HG02885 (cell line): Measurements from ENCODE around the gene RAD9A.

ENCODE experiments used
- ATAC-seq: cut with Tn5 transposase; IDR thresholded peaks from one replicate; pipeline ENCODE4 v1.9.1; 2021; ENCODE audit warnings: mild to moderate bottlenecking; ENCODE audit not compliant: unreplicated experiment, poor library complexity

The RAD9A gene

DNA sequence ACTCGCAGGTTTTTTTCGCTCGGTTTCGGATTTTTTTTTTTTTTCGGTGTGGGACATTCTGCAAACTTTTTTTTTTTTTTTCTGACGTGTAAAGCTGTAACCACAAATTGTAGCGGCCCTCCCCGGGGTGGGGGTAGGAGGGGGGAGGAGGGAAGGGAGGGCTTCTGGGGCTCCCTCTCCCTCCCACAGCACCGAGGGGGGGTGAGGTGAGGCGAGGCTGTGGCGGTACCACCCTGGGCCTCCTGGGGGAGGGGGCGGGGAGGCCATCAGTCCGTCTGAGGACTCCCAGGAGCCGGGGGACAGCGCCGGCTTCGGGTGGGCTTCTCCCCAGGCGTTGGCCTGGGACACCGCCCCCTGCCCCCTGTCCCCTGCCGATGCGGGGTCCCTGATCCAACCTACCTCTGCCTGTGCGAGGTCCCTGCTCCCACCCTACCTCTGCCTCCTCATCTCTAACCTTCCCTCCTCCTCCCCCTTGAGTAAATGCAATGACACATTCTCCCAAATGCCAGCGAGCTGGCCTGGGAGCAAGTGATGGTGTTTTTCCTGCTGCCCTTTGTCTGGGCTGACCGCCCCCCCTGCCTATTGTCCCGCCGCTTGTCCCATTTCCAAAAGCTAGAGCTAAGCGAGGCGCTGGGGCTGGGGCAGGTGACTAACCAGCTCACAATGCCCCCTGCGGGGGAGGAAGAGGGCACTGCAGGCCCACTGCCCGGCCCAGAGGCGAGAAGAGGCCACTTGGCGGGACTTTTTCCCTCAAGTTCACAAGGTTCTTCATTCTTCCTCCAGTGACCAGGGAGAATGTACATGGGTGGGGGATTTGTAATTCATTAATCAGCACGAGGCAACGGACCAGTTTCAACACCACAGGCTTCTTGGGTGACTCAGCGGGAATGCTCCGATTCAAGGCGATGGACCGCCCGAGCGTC, 17.9 kb upstream of the RAD9A start:
- ATAC-seq = peak; percentile 26

DNA sequence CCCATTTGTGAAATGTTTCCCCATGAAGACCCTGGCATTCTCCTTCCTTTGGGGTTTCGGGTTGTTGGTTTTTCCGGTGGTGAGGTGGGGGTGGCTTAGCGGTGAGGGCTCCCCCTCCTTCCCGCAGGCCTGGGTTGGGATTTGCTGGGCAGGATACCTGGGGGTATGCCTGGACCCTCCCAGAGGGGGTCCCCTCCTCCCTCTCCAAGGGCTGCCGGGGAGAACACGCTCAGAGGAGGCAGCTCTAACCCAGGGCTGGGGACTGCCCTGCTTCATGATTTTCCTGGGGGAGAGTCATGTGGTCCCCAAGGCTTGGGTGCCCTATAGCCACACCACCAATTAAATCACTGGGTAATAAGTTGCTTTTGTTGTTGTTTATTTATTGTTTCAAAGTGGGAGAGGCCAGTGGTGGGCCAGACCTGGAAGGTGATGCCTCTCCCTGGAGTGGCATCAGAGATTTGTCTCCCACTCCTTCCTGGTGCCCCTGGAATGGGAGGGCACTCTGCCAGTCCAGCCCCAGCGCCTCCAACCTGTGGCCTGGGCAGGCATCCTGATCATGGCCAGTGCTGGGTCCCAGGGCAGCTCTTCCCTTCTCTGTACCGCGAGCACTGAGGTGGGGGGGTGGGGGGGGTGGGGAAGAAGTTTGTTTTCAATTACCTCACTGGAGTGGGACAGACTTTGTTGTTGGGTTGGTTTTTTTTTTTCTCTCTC, 17.1 kb upstream of the RAD9A start:
- ATAC-seq = no peak

DNA sequence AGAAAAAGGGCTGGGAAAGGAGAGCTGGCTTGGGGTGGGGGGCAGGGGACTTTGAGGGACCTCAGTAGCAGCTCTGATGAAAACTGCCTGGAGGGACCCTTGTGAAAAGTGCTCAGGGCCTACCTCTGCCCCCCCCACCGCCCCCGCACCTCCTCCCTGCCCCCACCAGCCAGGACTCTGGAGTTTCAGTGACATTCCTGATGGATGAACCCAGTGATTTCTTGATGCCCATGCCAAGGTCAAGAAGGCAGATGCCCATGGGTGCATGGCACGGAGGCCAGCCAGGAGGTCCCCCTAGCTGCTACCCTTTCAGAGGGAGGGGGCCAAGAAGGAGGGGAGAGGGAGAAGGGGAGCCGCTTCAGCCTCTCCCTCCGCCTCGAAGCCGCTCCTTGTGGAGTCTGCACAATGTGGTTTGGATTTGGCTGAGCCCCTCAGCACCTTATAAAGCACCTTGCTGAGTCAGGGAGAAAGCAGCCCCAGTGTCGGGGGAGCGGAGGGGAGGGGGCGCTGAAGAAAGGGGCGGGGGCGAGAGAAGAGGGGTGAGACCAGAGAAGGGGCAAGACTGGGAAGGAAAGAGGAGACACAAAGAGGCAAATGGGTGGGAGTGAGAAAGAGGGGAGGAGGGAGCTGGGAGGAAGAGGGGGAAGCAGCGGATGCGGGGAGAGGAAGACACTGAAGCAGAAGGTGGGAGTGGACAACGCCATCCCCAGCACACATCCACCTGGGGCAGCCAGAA, 16.3 kb upstream of the RAD9A start:
- ATAC-seq = no peak

DNA sequence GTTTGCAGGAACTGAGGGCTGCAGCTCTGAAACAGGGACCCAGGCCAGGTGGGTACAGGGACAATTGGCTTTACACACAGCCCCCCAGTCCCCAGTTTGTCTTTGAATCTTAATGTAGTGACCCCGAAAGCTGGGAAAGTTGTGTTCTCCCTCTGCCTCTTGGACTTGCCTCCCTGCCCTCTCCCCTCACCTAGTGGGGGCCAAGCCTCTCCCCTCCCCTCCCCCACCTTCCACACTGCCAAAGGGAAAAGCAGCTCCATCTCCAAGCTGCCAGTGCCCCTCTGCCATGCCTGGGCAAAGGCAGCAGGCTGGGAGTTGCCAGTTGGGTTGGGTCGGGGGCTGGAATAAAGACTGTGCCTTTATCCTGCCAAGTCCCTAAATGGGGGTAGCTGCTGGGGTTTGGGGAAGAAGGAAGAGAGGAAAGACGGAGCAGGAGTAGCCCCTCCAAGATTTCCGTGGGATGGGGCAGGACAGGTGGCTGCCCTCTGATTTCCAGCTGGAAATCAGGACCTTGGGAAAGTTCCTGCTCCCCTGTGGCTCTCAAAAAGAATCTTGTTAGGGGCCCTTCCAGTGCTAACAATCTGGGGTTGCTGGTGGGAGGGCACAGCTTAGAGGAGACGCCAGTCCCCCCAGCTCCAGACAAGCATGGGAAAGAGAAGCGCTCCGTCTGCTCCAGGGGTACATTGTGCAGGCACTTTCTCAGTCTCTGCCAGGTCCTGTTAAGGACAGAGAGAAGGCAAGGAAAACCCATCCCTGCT, 15.5 kb upstream of the RAD9A start:
- ATAC-seq = no peak

DNA sequence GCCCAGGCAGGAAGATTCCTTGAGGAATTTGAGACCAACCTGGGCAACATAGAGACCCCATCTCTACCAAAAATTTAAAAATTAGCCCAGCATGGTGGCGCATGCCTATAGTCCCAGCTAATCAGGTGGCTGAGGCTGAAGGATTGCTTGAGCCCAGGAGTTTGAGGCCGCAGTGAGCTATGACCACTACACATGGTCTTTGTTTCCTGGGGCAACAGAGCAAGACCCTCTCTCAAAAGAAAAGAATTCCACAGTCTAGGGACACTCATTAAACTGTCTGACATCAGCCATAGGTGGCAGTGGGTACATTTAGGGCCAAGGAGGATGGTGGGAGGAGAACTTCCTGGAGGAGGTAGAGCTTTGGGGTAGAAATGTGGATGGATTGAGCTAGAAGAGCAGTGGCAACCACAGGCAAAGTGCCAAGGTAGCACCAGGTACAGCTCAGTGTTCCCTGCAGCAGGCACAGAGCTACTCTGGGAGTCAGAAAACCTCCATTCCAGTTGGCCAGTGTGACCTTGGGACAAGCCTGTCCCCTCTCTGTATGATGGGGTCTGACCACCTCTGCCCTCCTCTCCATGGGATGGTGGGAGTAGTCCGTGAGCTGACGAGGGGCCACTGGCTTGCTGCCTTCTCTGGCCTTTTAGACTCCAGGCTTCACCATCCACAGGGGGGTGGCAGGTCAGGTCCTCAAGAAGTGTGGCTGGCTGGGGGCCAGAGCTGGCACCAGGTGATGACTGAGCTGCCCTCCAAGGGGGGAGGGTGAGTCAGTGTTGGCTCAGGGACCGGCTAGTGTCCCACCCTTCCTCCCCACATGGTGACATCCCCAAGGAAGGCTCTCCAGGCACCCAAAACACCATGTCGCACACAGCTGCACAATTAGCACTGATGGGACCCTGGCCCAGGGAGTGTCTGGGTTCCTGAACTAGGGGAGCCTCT, 14.6 kb upstream of the RAD9A start:
- no peak for ATAC-seq

DNA sequence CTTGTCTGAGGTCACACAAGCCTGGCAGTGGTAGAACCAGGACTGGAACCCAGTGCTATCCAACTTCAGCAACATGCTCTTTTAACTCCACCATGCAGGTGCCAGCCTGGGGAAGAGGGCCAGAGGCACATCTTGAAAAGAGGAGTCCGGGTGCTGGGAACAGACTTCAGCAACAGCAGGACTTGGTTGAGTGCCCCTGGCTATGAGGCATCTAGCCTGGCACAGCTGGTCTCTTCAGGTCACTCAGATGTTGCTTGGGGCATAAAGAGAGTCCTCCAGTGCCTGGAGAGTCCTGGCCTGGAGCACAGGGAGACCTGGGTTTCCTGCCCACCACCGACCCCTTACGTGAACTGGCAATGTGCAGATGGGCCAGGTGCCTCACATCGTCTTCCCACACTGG, 13.2 kb upstream of the RAD9A start:
- no peak for ATAC-seq

DNA sequence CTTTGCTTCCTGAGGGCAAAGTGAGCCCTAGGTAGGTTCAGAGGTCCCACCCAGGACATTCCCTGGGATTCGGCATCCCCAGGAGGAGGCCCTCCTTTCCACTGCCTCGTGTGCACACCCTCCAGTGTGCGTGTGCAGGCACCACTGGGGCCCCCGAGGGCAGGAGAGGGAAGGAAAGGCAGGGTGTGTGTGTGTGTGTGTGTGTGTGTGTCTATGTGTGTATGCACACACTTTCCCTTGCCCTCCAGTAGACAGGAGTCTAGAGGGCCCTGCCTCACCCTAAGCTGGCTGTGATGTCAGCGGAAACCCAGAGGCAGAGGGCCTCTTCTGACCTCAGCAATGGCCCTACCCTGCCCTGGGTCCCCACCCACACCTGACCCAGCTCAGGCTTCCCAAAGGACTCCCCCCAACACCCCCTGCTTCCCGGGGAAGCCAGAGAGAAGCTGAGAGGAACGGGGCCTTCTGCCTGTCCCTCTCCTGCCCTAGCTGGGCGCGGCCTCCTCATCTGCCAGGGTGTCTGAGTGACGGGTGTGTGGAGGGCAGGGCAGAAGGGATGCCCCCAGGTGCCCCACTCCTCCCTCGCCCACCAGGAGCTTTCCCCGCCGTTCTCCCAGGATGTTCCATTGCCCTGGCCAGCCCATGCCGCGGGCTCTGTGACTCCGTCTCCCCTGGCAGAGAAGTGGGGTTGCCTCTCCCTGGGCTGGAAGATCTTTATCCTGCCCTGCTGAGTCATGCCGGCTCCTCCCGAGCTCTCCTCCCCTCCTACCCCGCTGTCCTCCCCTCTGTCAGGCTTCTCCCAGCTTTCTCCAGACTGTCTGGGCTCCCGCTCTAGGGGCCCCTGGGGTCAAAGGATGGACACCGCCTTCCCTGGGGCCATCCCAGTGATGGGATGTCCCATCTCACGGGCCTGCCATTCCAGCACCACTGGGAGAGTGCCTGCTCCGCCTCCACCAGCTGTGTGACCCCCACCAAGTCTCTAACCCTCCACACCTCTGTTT, 12.4 kb upstream of the RAD9A start:
- no peak for ATAC-seq

DNA sequence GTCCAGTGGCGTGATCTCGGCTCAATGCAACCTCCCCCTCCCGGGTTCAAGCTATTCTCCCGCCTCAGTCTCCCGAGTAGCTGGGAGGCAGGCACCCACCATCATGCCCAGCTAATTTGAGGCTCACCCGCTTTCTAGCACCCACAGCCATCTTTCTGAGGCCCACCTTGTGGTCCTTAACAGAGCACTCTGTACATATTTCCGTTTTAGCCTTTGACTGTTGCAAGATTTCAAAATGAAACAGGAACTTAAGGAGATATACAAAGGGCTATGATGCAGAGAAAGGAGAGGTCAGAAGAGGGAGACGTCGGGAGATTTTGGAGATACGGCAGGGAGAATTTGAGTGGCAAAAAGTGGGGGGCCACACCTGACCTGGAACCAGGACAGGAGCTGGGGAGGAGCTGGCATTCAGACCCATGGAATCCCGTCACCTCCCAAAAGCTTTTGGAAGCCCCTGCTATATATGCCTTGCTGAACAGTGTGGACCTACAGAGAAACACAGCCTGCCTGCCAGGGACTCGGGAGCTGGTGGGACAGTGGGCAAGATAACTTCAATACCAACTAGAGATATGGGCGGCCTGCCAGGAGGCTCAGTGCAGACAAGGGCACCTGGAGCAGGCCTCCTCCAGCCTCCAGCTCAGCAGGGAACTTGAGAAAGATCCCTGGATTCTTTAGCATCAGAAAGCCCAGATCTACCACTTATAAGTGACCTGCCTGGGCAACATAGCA, 10.4 kb upstream of the RAD9A start:
- ATAC-seq = no peak

DNA sequence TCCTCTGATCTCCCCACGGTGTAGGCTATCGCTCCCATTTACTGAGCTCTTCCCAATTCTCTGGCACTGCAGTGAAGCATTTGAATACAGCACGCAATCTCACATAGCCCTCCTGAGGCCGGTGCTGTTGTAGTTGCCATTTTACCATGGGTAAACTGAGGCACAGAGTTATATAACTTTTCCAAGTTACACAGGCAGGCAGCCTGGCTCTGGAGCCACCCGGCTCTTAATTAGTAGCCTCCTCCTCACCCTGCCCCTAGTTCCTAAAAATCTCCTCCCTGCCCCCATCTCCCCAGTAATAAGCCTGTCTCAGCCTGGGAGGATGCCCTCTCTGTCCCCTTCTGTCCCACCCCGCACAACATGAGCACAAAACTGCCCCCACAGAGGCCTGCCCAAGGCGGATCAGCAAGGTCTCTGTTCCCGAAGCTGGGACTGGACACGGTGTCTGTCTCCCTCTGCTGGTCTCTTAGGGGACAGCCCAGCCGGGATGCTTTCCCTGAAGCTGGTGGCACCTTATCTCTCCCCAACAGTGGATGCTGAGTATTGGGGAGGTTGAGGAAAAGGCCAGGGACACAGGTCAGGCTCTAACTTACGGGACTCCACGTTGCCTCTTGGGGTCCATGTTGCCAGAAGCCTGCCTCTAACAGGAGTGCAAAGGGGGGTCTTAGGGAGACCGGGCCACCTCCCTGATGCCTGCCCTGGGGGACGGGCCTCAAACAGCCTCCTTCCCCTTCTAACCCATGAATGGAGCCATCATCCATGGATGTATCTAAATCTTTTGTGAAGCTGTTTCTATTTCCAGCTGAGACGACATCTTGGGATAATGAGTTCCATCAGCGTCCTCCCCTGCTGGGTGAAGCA, 9.3 kb upstream of the RAD9A start:
- no peak for ATAC-seq

DNA sequence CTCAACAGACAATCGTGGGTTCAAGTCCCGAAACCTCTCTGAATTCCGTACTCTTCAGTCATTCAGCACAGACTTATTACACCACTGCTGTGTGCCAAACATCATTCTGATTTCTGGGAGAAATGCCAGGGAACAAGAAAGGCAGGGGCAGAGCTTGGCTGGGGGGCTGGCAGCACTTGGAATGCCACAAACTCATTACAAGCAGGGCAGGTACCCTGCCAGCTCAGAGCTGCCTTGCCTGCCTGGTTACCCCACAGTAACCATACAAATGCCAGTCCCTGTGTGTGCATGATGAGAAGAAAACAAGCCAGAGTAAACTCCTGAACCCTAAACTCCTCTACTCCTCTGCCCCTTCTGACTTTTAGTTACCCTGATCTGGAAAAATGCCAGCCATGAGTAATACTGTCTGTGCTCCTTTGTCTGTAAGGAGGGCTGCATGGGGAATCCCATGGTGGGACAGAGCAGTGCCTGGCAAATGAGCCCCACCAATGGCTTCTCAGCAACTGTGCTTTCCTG, 6.9 kb upstream of the RAD9A start:
- no peak for ATAC-seq

DNA sequence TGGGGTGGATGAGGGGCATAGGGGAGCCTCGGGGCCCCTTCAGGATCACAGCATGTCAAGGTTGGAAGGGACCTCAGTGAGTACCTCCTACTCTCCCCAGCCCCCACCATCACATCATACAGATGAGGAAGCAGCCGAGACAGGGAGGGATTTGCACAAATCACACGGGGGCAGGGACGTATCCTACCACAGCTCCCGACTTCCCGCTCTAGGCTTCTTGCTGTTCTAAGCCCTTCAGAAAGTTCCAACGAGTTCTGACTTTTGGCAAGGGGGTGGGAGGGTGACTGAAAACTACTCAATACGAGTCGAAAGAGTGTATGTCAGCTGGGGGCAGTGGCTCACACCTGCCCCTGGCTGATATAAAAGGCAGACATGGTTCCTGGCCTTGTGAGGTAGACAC, 4.7 kb upstream of the RAD9A start:
- no peak for ATAC-seq

DNA sequence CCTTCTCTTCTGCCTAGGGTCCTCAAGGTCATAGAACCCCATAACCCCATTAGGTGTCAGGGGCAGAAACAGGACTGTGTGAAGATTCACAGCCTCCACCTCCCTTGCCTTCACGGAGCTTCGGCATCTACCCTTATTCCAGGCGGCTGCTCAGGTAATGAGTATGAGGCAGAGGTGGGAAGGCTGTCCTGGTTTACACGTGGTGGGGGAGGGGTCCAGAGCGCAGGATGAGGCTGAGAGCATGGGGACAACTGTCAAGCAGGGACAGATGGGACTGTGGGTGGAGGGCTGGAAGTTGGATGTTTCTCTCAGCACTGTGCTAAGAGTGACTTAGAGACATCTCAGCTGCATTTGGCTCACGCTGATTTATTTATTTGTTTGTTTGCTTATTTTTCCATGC, 4.3 kb upstream of the RAD9A start:
- no peak for ATAC-seq

DNA sequence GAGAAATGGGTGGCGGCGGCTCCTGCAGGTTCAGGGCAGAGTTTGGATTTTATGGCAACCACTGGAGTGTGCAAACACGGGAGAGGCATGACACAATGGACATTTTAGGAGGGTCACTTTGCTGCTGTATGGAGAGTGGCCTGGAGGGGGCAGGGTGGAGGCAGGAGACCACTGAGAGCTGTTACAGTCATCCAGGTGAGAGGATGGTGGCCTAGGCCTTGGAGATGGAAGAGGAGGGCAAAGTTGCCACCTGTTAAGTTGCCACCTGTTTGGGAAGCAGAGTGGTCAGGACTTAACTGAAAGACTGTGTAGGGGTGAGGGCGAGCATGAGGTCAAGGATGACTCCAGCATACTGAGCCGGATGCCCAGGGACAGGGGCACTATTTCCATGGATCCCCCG, 2.3 kb upstream of the RAD9A start:
- no peak for ATAC-seq

DNA sequence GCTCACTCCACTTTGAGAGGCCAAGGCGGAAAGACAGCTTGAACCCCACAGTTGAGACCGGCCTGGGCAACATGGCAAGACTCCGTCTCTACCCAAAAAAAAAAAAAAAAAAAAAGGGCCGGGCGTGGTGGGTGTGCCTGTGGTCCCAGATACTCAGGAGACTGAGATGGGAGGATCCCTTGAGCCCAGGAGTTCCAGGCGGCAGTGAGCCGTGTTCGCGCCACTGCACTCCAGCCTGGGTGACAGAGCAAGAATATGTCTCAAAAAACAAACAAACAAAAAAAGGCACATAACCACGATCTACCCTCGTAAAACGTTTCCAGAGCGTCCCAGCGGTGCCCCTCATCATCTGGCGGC, 861 bp upstream of the RAD9A start:
- no peak for ATAC-seq

DNA sequence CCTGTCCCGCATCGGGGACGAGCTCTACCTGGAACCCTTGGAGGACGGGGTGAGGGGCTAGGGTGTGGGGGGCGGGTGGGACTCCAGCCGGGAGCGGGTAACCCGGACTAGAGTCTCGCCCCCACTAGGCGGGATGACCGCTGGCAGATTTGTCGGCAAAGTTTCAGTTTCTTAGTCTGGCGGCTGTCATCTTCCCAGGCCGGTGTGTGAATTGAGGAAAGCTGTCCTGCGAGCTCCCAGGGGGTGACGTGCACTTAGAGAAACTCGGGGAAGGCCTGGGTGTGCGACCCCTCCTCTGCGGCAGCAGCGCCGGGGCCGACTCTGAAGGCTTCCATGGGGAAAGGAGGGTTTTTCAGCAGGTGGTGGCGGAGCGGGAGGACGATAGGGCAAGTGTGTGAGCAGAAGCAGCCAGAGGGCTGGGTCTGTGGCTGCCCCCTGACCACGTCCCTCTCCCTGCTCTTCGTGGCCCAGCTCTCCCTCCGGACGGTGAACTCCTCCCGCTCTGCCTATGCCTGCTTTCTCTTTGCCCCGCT, 463 bp downstream of the RAD9A start:
- no peak for ATAC-seq

DNA sequence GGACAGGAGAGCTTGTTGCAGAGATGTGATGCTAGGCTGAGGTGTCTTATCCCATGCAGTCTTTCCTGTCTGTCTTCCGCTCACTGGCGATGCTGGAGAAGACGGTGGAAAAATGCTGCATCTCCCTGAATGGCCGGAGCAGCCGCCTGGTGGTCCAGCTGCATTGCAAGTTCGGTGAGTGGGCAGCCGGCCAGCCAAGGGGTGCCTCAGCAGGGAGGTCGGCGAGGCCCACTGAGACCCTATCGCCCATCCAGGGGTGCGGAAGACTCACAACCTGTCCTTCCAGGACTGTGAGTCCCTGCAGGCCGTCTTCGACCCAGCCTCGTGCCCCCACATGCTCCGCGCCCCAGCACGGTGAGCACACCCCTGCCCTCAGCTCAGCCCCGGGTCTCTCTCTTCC, 1.7 kb downstream of the RAD9A start:
- ATAC-seq = no peak
